ENCODE data around the gene NELFB. TPM values are rescaled to one million over a fixed set of nuclear protein-coding genes. Genes with fewer than 3 reads are reported as not detected.

The NELFB gene
- total and polyA plus RNA-seq, 2 of the 4 experiments (the other 2 are of a cell fraction), result 36.9 to 66.0 TPM

DNA sequence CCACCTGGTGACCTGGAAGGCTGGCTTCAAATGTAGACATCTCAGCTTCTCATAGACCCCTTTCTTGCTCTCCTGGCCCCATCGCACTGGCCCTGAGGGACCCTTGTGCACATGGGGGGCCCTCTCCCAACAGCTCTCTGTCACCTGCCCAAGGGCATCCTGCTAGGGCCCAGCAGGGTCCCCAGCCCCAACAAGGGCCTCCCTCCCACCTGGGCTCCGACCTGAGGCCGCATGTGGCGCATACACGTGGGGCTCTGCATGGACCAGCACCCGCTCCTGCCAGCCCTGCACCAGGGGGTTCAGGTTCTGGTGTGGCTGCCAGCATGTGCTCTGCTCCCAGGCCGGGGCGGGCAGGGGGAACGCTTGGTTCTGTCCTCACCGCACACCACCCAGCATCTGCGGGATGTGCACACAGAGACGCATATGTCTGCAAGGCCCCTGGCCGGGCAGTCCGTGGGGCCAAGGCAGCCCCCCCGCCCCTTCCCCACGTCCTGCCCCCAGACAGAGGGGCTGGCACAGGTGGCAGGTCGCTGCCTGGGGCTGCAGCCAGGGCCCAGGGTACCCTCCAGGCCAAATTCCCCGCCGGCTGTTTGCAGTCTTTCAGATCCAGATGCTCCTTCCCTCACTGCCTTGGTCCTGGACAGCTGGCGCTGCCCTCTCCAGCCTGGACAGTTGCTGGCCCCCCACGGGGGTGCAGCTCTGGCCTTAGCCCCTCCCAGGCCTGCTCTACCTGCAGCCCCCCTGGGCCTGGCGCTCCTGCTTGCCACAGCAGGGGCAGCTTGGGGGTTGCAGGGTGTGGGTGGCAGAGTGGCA lies 64.8 kb downstream of the NELFB start (continued):
- TF ChIP-seq POLR2A (IDR thresholded peaks at IDR 0.05; ENCODE audit: low read depth, low read length), result no peak

- Histone ChIP-seq H3K36me3 (ENCODE audit: control insufficient read depth, insufficient read depth, low read length) (no peaks in the 10 kb centered on the region), H3K4me2 (ENCODE audit: low read depth, low read length) (no peak overlapping the region), H4K5ac (ENCODE audit: low read depth, low read length) (no peak overlapping the region), H2BK15ac (ENCODE audit: low read depth, low read length) (no peak overlapping the region), H3K18ac (ENCODE audit: low read depth, low read length) (no peak overlapping the region), H3K14ac (replicated peaks; ENCODE audit: low read depth, low read length) (no peak overlapping the region), H2AFZ (replicated peaks; ENCODE audit: low read length, poor library complexity) (no peak overlapping the region), H2BK20ac (ENCODE audit: low read depth, low read length) (no peak overlapping the region), H3K56ac (ENCODE audit: extremely low read depth, insufficient read depth, low read length) (no peak overlapping the region), H4K91ac (ENCODE audit: insufficient read depth, low read depth, low read length) (no peak overlapping the region), H3K27me3 (ENCODE audit: control insufficient read depth, insufficient read depth, low read length) (no peaks in the 10 kb centered on the region; the same call in 1 of the 2 replicates), H3K9me3 (ENCODE audit: control insufficient read depth, insufficient read depth, low read length) (no peaks in the 10 kb centered on the region), H3K27ac (ENCODE audit: insufficient read depth, low read length) (no peak overlapping the region), H3K4me3 (ENCODE audit: insufficient read depth, low read depth, low read length) (no peak overlapping the region), H3K4me1 (ENCODE audit: control insufficient read depth, insufficient read depth, low read length) (0 out of 2 replicates have a peak, but pooled peaks cover 2% of the 10 kb centered on the region), H2AK5ac (ENCODE audit: low read depth, low read length) (no peak overlapping the region), H3K23ac (ENCODE audit: low read depth, low read length) (no peak overlapping the region), H2AK9ac (replicated peaks; ENCODE audit: low read depth, low read length, poor library complexity) (no peak overlapping the region), H3K4ac (ENCODE audit: low read depth, low read length) (no peak overlapping the region), H4K8ac (ENCODE audit: low read depth in 2 of 2, low read length in 2 of 2) (no peak overlapping the region), H2BK120ac (ENCODE audit: low read depth, low read length) (no peak overlapping the region), H3K9ac (ENCODE audit: low read depth, low read length) (no peak overlapping the region), H3K9me1 (ENCODE audit: insufficient read depth, low read length) (no peaks in the 10 kb centered on the region), H4K20me1 (ENCODE audit: insufficient read depth, low read length) (no peaks in the 10 kb centered on the region), H3K79me1 (ENCODE audit: low read depth in 1 of 2, low read length in 2 of 2) (no peaks in the 10 kb centered on the region), H2BK5ac (ENCODE audit: low read depth, low read length, poor library complexity, severe bottlenecking) (no peak overlapping the region)
- intact Hi-C loops (cut with micrococcal nuclease) (no loop called here), in situ Hi-C loops (cut with MboI; ENCODE audit: low sequenced_read_pairs) (no loop called here), dilution Hi-C loops (cut with HindIII; ENCODE audit: low sequenced_read_pairs, unreplicated experiment) (no loop called here)
- WGBS, 2 experiments (ENCODE audit: extremely low coverage in 2 of 2, insufficient read length in 1 of 2), result 49% methylated on average over 7 of the region's 24 CpGs; no CpG with 5 or more reads in 1 of the 2 experiments
- no TSS peak for BruUV-seq (replicated peaks)
- TF ChIP-seq, protein P1, sequence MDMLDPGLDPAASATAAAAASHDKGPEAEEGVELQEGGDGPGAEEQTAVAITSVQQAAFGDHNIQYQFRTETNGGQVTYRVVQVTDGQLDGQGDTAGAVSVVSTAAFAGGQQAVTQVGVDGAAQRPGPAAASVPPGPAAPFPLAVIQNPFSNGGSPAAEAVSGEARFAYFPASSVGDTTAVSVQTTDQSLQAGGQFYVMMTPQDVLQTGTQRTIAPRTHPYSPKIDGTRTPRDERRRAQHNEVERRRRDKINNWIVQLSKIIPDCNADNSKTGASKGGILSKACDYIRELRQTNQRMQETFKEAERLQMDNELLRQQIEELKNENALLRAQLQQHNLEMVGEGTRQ (IDR thresholded peaks at IDR 0.05; ENCODE audit: low read depth, low read length), result no peak
- no peak for TF ChIP-seq RCOR1 (IDR thresholded peaks at IDR 0.05; ENCODE audit: insufficient replicate concordance, low read length)
- TF ChIP-seq CHD1 (IDR thresholded peaks at IDR 0.05; ENCODE audit: low read depth, low read length), result no peak
- TF ChIP-seq RAD21 (IDR thresholded peaks at IDR 0.05; ENCODE audit: low read length), result no peak
- no peak for TF ChIP-seq RFX5 (IDR thresholded peaks at IDR 0.05; ENCODE audit: low read depth, low read length)
- ATAC-seq (ENCODE audit: low read depth) (no peak), DNase-seq (no peak)
- POLR2A ChIA-PET (ENCODE audit: unreplicated experiment), result no interaction called here
- CTCF ChIA-PET, result no interaction called here
These were observed 65.6 kb downstream of the NELFB start for GRCh38 chr9:137320555-137321384.

Data from IMR-90 (cell line).